Loucy (cell line): Measurements from ENCODE around the gene BICRA.

Source experiments
- EZH2phosphoT487 ChIP-seq: fragments of 200-600 bp; IDR thresholded peaks from 2 replicates; pipeline ENCODE4 v1.6.1; 2018; ENCODE audit warnings: antibody characterized with exemption, mild to moderate bottlenecking, moderate library complexity, borderline replicate concordance
- TF ChIP-seq, protein P1 (sequence below): fragments of 200-600 bp; sonication (generic); conservative IDR thresholded peaks from 2 replicates; pipeline ENCODE4 v1.5.1; 2014; ENCODE audit warnings: mild to moderate bottlenecking, antibody characterized with exemption, low read length

GRCh38 chr19:47671499-47671898 is 62.6 kb downstream of the BICRA start:
- TF ChIP-seq, protein P1, sequence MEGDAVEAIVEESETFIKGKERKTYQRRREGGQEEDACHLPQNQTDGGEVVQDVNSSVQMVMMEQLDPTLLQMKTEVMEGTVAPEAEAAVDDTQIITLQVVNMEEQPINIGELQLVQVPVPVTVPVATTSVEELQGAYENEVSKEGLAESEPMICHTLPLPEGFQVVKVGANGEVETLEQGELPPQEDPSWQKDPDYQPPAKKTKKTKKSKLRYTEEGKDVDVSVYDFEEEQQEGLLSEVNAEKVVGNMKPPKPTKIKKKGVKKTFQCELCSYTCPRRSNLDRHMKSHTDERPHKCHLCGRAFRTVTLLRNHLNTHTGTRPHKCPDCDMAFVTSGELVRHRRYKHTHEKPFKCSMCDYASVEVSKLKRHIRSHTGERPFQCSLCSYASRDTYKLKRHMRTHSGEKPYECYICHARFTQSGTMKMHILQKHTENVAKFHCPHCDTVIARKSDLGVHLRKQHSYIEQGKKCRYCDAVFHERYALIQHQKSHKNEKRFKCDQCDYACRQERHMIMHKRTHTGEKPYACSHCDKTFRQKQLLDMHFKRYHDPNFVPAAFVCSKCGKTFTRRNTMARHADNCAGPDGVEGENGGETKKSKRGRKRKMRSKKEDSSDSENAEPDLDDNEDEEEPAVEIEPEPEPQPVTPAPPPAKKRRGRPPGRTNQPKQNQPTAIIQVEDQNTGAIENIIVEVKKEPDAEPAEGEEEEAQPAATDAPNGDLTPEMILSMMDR = no peak
- TF ChIP-seq EZH2phosphoT487 = no peak
